Mononuclear cell (primary cell): ENCODE results near the gene TP53TG5. TPM values are rescaled to one million over a fixed set of nuclear protein-coding genes. Genes with fewer than 3 reads are reported as not detected.

Experiments
- H3K27me3 ChIP-seq: 2 replicates; pipeline ENCODE4 v1.6.0; 2011; ENCODE audit warnings: low read length, control low read depth; ENCODE audit not compliant: insufficient read depth
- H3K4me1 ChIP-seq: 2 replicates; pipeline ENCODE4 v1.5.1; 2011; ENCODE audit warnings: mild to moderate bottlenecking, low read length, control low read depth; ENCODE audit not compliant: insufficient read depth
- H3K4me3 ChIP-seq: 2 replicates; pipeline ENCODE4 v1.5.1; 2011; ENCODE audit warnings: mild to moderate bottlenecking, low read length, moderate library complexity
- H3K9me3 ChIP-seq: 2 replicates; pipeline ENCODE4 v1.5.1; 2011; ENCODE audit warnings: low read depth, mild to moderate bottlenecking, control low read depth, low read length
- total RNA-seq: library from RNA; depleted of rRNA; stranded (reverse); fragments of >200 nt; gene quantifications from one replicate; pipeline ENCODE4 v1.2.3, GENCODE V29; 2012

The TP53TG5 gene
- total RNA-seq, 1 donor, result under 0.01 TPM

GRCh38 chr20:45347936-45348778 lies 30.0 kb downstream of the TP53TG5 start, which contains the start of gene SDC4:
Gene SDC4, minus strand, starts transcription at chr20:45348424. Its CDS starts 40 bp downstream, at chr20:45348384.
- Histone ChIP-seq H3K9me3 (no peaks in the 10 kb centered on the region), H3K4me1 (peaks cover 40% of the 10 kb centered on the region), H3K4me3 (peak within 1 kb of the TSS; percentile 30), H3K27me3 (peaks cover 3% of the 10 kb centered on the region)

GRCh38 chr20:45347297-45347935 lies 30.7 kb downstream of the TP53TG5 start:
- Histone ChIP-seq H3K9me3 (no peaks in the 10 kb centered on the region), H3K4me3 (peak overlapping the region; percentile 30), H3K27me3 (peaks cover 3% of the 10 kb centered on the region), H3K4me1 (peaks cover 40% of the 10 kb centered on the region)

- peaks cover 40% of the 10 kb centered on the region for H3K4me1 ChIP-seq
- H3K27me3 ChIP-seq, result peaks cover 3% of the 10 kb centered on the region
- no peaks in the 10 kb centered on the region for H3K9me3 ChIP-seq
- no peak overlapping the region for H3K4me3 ChIP-seq
These were observed 31.3 kb downstream of the TP53TG5 start for GRCh38 chr20:45346851-45347250.

- no peak overlapping the region for H3K4me3 ChIP-seq
- H3K27me3 ChIP-seq, result peaks cover 3% of the 10 kb centered on the region
- H3K4me1 ChIP-seq, result peaks cover 40% of the 10 kb centered on the region
- no peaks in the 10 kb centered on the region for H3K9me3 ChIP-seq
These were observed 31.8 kb downstream of the TP53TG5 start for GRCh38 chr20:45346291-45346718.

- no peaks in the 10 kb centered on the region for H3K9me3 ChIP-seq
- peaks cover 40% of the 10 kb centered on the region for H3K4me1 ChIP-seq
- peaks cover 3% of the 10 kb centered on the region for H3K27me3 ChIP-seq
- H3K4me3 ChIP-seq, result no peak overlapping the region
These were observed 32.8 kb downstream of the TP53TG5 start for GRCh38 chr20:45345104-45345936.

- Histone ChIP-seq H3K4me3 (no peak overlapping the region), H3K4me1 (peaks cover 40% of the 10 kb centered on the region), H3K9me3 (no peaks in the 10 kb centered on the region), H3K27me3 (peaks cover 3% of the 10 kb centered on the region)
These were observed 33.8 kb downstream of the TP53TG5 start for GRCh38 chr20:45344168-45344860.

GRCh38 chr20:45343532-45344167 lies 34.5 kb downstream of the TP53TG5 start:
- Histone ChIP-seq H3K27me3 (peaks cover 3% of the 10 kb centered on the region), H3K4me3 (no peak overlapping the region), H3K9me3 (no peaks in the 10 kb centered on the region), H3K4me1 (peaks cover 40% of the 10 kb centered on the region)

GRCh38 chr20:45342855-45343531 lies 35.1 kb downstream of the TP53TG5 start:
- peaks cover 40% of the 10 kb centered on the region for H3K4me1 ChIP-seq
- peaks cover 3% of the 10 kb centered on the region for H3K27me3 ChIP-seq
- no peaks in the 10 kb centered on the region for H3K9me3 ChIP-seq
- no peak overlapping the region for H3K4me3 ChIP-seq

- H3K9me3 ChIP-seq, result no peaks in the 10 kb centered on the region
- peaks cover 32% of the 10 kb centered on the region for H3K4me1 ChIP-seq
- no peak overlapping the region for H3K4me3 ChIP-seq
- H3K27me3 ChIP-seq, result no peaks in the 10 kb centered on the region
These were observed 35.9 kb downstream of the TP53TG5 start for GRCh38 chr20:45341939-45342854.

GRCh38 chr20:45341579-45341938 lies 36.6 kb downstream of the TP53TG5 start:
- H3K4me1 ChIP-seq, result peaks cover 27% of the 10 kb centered on the region
- no peaks in the 10 kb centered on the region for H3K27me3 ChIP-seq
- H3K9me3 ChIP-seq, result no peaks in the 10 kb centered on the region
- no peak overlapping the region for H3K4me3 ChIP-seq

- H3K4me1 ChIP-seq, result peaks cover 21% of the 10 kb centered on the region
- H3K9me3 ChIP-seq, result no peaks in the 10 kb centered on the region
- H3K27me3 ChIP-seq, result no peaks in the 10 kb centered on the region
- no peak overlapping the region for H3K4me3 ChIP-seq
These were observed 37.2 kb downstream of the TP53TG5 start for GRCh38 chr20:45340951-45341350.

- H3K9me3 ChIP-seq, result no peaks in the 10 kb centered on the region
- H3K27me3 ChIP-seq, result no peaks in the 10 kb centered on the region
- H3K4me3 ChIP-seq, result no peak overlapping the region
These were observed 37.8 kb downstream of the TP53TG5 start for GRCh38 chr20:45340236-45340847.

More at GRCh38 chr20:45340236-45340847, 37.8 kb downstream of the TP53TG5 start:
- peaks cover 19% of the 10 kb centered on the region for H3K4me1 ChIP-seq
